DMS53 (cell line): ENCODE measurements around the gene TECTB.

Experiments used
- DNase-seq: peaks from one replicate; lab custom pipeline; 2025; lab: John Stamatoyannopoulos, UW

Gene TECTB

GRCh38 chr10:112283100-112283499 lies at the start of gene TECTB:
TSS of gene TECTB (plus strand) at chr10:112283400. CDS start at chr10:112283735, 335 bp downstream.
- no peak for DNase-seq

- no peak for DNase-seq
Observed at GRCh38 chr10:112235141-112235540, 48.1 kb upstream of the TECTB start.

DNA sequence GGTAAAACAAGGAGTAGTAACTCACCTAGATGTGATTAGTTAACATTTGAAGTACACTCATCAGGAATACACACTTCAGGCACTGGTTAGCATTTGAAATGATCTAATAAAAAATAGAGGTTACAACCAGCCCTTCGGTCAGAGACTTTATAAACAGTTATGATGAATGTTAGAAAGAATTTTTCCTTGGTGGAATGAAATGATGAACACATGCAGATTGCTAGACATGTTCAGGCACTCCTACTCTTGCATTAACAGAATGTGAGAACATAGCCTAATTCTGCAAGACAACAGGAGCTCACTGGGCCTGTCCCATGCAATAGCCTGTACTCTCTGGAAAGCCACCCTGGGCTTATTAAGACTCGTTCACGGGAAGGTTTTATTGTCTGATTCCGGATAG lies 47.3 kb upstream of the TECTB start:
- no peak for DNase-seq

- no peak for DNase-seq
Observed at GRCh38 chr10:112236486-112236885, 46.7 kb upstream of the TECTB start.

DNA sequence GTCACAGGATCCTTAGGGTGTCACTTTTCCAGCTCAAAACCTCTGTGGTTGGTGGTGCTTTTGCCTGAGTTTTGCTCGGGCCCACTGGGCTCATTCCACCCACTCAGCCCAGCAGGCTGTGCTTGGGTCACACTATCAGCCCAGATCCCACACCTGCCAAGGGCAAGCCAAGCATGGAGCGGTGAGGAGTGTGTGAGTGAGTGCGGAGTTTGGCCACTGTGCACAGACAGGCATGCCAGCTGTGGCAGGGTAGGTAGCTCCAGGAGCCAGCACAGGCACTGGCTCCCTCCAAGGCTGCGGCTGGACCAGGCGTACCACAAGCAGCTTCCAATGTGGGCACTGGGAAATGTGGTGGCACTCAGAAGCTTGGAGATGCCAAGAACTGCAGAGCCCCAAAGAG lies 43.9 kb upstream of the TECTB start:
- no peak for DNase-seq

- DNase-seq, result no peak
Observed at GRCh38 chr10:112240441-112240840, 42.8 kb upstream of the TECTB start.

GRCh38 chr10:112241651-112242341 lies 41.4 kb upstream of the TECTB start:
- no peak for DNase-seq

- no peak for DNase-seq
Observed at GRCh38 chr10:112242769-112243168, 40.4 kb upstream of the TECTB start.

DNA sequence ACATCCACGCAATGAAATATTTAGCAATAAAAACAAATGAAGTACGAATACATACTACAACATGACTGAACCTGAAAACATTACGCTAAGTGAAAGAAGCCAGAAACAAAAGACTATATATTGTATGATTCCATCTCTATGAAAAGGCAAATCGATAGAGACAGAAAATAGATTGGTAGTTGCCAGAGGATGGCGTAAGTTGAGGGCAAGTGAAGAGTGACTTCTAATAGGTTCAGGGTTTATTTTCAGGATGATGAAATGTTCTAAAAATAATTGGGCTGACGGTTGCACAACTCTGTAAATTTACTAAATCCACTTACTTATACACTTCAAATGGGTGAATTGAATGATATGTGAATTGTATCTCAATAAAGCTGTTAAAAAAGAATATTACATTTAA lies 39.5 kb upstream of the TECTB start:
- no peak for DNase-seq

- DNase-seq, result no peak
Observed at GRCh38 chr10:112244197-112244596, 39.0 kb upstream of the TECTB start.

DNA sequence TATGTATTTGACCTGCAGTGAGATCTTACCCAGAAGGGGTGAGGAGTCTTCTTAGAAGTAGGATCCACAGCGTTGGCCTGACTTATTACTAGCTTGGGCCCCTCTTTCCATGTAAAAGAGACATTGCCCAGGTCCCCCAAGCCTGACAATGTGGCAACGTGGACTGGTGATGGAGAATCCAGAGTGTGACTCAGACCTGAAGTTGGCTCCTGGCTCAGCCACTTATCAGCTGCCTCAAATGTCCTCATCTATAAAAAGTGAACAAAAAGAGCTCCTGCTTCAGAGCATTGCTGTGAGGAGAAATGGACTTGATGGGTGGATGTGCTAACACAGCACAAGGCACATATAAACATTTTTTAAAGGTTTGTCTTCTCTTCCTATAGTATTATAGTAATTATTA lies 35.4 kb upstream of the TECTB start:
- DNase-seq, result no peak

DNA sequence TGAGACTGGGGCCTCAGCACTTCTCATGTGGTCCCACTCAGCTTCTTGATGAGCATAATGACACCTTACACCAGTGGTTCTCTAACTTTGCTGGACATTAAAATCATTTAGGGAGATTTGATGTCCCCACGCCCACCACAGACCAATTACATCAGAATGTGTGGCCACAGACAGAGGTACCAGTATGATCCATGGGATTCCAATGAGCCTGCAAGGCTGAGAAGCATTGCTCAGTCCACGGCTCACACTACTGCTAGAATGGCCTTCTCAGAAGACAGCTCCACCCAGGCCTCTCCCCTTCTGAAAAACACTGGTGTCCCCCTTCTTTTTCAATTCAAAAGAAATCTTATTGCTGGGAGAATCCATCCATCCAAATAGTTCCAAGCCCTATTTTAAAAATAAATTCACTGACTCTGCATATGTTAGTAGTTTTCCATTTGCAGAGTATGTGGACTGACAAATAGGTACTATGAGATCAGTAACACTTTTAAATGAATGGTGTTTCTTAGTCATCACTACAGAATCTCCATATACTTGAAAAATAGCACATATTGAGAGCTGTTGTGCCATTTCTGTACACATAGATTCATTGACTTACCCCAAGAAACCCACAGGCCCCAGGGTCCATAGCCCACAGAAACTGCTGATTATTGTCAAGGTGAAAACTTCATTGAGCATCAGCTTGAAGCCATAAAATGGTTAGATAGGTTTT lies 34.5 kb upstream of the TECTB start:
- DNase-seq, result no peak

GRCh38 chr10:112249722-112250121 lies 33.5 kb upstream of the TECTB start:
- no peak for DNase-seq

DNA sequence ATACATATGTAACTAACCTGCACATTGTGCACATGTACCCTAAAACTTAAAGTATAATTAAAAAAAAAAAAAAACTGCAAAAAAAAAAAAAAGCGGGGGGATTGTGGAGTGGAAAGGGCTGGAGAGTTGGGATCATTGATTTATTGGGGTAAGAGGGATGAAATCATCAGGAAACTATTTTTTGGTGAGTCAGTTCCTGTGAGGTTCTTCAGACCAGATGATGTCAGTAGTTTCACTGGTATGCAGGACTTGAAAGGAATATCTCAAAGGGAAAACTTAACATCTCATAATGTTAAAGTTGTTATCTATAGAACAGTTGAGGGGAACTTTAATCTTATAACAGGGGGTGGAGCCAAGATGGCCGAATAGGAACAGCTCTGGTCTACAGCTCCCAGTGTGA lies 32.6 kb upstream of the TECTB start:
- DNase-seq, result no peak

DNA sequence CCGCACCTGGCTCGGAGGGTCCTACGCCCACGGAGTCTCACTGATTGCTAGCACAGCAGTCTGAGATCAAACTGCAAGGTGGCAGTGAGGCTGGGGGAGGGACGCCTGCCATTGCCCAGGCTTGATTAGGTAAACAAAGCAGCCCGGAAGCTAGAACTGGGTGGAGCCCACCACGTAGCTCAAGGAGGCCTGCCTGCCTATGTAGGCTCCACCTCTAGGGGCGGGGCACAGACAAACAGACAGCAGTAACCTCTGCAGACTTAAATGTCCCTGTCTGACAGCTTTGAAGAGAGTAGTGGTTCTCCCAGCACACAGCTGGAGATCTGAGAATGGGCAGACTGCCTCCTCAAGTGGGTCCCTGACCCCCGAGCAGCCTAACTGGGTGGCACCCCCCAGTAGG lies 32.0 kb upstream of the TECTB start:
- peak; percentile 22 for DNase-seq

DNA sequence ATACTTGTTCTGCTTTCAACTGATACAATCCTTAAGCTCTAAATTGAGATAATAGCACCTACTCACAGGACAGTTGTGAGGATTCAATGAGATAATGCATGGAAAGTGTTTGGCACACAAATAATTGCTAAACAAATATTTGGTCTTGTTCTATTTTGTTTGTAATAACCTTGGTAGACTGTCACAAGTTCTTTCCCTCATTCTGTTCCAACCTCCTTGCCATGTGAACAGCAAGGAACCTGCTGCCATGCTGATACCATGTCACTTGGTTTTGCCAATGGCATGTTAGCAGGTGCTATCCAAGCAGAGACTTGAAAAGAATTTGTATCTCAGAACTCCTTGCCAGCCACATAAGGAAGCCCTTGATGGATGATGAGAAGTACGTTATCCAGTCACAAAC lies 24.8 kb upstream of the TECTB start:
- DNase-seq, result peak; percentile 58

GRCh38 chr10:112259688-112260087 lies 23.5 kb upstream of the TECTB start:
- no peak for DNase-seq

DNA sequence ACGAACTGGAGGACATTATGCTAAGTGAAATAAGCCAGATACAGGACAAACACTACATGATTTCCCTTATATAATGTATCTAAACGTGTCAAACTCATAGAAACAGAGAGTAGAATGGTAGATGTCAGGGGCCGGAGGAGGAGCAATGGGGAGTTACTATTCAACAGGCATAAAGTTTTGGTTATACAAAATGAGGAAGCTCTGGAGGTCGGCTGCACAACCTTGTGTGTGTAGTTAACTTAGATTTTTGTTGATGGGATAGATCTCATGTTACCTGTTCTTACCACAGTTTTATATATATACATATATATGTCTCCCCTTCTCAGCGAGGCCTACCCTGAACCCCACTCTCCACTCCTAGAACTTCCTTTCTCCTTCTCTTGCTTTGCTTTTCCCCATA lies 22.4 kb upstream of the TECTB start:
- DNase-seq, result no peak

GRCh38 chr10:112261281-112261822 lies 21.8 kb upstream of the TECTB start:
- no peak for DNase-seq

GRCh38 chr10:112262546-112262945 lies 20.7 kb upstream of the TECTB start:
- no peak for DNase-seq

DNA sequence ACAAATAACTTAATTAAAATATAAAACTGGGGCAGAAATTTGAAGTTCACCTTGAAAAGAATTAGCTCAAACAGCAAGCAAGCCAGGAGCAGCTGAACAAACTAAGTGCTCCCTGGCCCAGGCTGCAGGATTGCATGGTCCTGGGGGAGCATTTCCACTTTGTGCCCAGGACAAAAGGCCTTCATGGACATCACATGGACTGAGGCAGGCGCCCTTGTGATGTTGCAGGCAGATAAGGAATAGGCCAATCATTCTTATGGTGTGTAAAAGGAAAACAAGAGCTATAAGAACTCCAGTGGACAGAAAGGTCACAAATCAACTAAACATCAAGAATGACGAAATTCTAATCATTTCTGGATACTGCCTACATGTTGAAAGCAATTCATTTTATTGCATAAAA lies 17.5 kb upstream of the TECTB start:
- DNase-seq, result peak; percentile 19

- DNase-seq, result no peak
Observed at GRCh38 chr10:112269266-112269665, 13.9 kb upstream of the TECTB start.

DNA sequence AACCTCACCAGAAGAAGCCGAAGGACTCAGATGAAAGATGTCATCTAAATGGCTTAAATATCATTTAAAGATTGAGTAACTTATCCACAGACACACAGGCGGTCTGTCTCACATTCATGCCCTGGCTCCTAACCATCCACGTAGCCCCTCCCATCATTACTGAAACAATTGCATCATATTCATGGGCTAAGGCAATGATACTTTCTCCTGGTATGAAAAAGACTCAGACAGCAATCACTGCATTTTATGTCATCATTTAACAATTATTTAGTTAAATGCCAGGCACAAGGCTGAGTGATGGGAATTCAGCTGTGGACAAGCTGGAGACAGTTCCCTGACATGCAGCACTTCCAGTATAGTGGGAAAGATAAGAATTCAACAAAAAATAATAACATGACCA lies 11.2 kb upstream of the TECTB start:
- no peak for DNase-seq

DNA sequence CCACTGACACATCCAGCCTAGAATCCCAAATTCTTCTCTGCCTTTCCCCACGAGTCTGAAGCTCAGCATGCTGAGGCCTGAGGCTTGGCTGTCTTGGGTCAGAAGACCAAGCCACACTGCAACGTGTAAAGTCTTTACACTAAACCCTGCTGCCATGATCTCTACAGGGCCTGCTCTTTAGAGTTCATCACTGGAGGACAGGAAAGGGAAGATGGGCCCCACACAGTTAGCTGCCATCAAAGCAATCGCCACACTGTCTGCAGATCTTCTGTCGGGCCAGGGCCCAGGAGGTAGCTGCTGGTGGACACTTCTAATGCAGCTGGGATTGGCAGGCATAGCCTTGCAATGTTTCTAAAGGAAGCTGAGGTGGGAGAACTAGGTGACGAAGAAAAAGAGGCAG lies 8.4 kb upstream of the TECTB start:
- DNase-seq, result no peak
